Measurements from ENCODE around the gene TECTB.

DNA sequence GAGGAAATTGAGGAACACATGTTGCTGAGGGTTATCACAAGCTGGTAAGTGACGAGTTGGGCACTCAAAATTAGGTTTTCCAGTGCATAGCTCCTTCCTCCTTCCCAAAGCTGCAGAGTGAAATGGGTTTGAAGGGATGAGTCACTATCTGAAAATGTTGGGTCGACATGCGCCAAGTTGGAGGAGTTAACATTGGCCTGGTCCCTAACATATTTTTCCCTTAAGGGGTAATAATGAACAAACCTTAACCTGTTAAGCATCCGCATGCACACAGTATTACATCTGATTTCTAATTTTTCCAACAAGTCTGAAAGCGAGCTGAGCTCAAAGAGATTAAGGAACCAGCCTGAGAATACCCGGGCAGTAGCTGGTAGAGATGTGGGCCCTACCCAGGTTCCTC lies 20.7 kb upstream of the TECTB start:
- TF ChIP-seq CTCF (IDR thresholded peaks at IDR 0.05) = no peak
- no peak for TF ChIP-seq ZFX (IDR thresholded peaks at IDR 0.05; ENCODE audit: borderline replicate concordance)

Measured in 22Rv1 (cell line).